GM18508 (cell line): ENCODE results near the gene SFTPD.
"Not testable (repeated sequence)": the region's sequence is repeated elsewhere in the genome, so short reads cannot be mapped to it uniquely, and the experiment has no call there.

Experiments used
- ATAC-seq: cut with Tn5 transposase; IDR thresholded peaks from one replicate; pipeline ENCODE4 v1.9.1; 2021; ENCODE audit warnings: moderate number of reproducible peaks; ENCODE audit not compliant: insufficient read depth, unreplicated experiment

SFTPD gene

DNA sequence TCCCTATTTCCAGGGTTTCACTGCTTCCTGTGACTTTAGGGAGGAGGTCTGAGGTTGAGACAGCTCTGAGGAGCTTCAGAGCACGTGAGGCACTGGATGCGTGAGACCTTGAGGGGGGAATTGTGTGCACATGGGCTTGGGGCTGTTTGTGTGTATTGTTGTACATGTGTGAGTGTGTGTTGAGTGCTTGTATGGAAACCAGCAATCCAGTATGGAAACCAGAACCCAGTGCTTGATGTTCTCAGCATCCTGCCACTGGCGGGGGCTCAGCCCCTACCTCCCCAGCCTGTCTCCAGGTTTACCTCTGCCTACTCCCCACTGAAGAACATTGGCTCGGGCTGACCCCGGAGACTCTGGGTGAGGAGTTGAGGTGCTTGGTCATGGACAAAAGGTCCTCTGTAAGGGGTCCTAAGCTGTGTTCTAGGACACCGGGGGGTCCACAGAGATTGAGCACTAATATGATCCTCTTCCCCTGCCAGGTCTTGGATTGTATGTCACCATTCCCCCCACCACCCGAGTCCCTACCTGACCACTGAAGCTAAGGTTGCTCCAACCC lies 20.8 kb downstream of the SFTPD start:
- no peak for ATAC-seq

DNA sequence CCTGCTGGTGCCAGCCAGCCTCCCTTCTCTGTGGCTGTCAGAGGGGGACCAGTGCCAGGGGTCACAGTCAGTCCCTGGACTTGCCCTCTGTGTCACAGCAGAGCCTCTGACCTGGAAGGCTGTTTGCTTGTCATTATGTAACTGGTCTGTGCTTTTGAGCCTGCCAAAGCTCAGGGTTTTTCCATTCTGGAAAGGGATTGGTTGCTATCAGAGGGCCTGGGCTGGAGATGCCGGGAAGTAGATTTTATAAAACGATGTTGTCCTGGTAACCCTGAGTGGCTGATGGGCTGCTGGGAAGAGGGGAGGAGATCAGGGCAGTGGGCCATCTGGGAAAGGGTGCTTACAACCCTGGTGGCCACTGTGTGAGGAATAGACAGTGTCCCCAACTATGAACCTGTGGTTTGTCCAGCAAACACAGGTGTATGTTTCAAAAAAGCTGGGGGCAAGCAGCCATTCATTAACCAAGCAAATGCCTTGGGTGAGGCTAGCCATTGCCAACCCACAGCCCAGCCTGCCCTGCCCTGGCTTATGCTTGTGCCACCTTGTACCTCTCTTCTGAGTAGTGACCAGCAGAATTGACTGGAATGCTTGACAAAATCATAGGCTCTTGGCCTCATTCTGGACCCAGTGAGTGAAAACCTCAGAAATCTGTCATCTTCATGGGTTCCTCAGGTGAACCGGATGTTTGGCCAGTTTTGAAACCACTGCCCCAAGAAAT lies 21.6 kb downstream of the SFTPD start:
- no peak for ATAC-seq

DNA sequence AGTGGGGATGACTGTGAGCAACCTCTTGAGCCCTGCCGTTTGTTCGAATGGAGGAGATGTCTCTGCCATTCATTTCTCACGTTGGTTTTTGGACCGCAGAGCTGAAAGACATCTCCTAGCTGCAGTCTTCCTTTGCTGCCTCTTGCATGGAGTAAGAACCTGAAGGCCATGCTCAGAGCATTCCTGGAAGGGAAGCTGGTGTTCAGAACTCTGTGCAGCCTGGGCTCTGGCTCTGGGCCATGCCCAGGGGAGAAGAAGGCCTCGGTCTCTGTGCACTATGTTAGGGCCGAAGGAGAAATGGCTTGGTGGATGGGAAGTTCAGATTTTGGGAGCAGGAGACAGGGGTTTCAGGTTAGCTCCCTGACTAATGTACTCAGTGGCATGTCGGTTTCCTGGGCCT lies 22.9 kb downstream of the SFTPD start:
- no peak for ATAC-seq

DNA sequence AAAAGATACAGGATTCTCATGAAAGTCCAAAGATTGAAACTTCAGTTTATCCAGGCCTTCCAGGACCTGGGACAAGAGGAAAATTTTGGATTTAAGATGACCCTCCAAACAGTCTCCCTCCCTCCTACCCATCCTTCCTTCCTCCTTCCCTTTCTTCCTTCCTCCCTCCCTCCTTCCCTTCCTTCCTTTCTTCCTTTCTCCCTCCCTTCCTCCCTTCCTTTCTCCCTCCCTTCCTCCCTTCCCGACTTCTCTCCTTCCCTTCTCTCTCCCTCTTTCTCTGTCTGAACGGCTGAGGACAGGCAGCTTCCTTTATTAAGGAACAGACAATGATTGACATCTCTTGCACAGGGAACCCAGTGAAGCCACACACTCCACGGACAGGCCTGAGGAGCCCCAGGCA lies 23.3 kb downstream of the SFTPD start:
- ATAC-seq = no peak

DNA sequence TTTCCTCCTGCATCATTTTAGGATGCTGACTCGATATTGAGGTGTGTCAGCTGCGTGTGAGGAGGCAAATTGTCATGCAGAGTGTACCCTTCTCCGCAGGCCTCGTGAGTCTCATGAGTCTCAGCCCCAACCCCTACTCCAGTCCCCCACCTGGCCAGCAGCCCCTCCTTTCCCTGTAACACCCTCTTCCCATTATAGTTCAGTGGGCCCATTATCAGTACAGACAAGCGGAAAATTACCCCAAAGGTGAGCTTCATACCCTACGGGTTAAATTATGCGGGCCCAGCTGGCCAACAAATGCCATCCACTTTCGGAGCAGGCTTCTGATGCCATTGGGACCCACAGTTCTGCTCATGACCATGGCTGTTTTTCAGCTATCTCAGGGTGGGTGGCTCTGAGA lies 25.2 kb downstream of the SFTPD start:
- ATAC-seq = no peak

DNA sequence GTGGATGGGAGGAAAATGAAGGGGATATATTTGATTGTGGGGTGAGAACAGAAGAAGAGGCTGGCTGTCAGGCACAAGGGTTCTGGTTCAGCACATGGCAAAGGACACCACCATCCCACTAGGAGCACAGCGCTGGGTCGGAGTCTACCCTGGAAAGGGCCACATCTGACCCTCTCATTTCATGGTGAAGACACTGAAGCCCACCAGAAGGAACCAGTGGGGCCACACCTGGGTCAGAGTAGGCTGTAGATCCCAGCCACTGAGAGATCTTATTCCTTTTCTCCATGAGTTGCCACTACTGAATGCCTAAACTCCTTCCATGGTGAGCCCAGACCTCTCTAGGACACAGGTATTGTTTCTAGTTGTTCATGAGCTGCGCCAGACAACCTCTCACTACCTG lies 25.8 kb downstream of the SFTPD start:
- ATAC-seq = no peak

DNA sequence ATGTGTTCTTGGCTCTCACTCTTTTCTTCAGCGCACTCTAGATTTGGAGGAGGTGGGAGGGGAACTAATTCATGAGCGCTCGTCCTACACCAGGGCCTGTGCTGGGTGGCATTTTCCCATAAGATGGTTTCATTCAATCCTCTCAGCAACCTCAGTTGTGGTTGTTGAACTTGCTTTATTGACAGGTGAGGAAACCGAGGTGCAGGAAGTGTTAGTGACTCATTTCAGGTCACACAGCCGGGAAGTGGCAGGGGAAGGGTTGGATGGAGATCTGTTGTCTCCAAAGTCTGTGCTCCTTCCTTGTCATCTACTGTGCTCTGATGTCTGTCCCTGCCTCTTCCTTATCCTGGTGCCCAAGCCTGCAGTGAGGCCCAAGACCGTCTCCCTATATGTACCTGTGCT lies 26.9 kb downstream of the SFTPD start:
- ATAC-seq = not testable (repeated sequence)

DNA sequence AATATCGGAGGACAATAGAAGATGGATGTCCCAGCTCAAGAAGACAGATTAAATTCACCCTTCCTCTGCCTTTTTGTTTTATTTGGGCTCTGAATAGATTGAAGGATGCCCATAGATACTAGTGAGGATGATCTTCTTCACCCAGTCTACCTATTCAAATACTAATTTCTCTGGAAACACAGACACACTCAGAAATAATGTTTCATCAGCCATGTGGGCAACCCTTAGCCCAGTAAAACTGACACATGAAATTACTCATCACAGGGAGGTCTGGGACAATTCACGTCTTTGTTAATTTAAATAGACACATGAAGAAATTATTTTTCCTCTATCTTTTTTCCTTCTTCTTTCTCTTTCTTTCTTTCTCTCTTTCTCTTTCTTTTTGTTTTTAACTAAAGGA lies 33.1 kb downstream of the SFTPD start:
- not testable (repeated sequence) for ATAC-seq

DNA sequence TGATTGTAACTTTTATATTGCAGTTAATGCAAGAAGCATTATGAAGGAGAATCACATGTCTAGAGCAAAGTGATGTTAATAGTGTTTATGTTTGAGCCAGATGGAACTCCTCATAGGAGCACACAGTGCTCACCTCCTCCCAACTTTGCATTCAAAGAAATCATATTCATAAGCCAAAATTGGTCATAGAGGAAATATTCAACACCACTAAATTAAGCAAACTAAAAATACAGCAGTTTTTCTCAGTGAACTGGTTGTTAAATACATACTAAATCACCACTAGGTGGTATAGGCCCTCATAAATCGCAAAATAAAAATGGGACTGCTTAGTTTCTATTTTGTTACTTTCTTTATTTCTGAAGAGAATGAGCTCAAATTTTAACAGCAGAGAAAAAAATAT lies 34.4 kb downstream of the SFTPD start:
- ATAC-seq = not testable (repeated sequence)

DNA sequence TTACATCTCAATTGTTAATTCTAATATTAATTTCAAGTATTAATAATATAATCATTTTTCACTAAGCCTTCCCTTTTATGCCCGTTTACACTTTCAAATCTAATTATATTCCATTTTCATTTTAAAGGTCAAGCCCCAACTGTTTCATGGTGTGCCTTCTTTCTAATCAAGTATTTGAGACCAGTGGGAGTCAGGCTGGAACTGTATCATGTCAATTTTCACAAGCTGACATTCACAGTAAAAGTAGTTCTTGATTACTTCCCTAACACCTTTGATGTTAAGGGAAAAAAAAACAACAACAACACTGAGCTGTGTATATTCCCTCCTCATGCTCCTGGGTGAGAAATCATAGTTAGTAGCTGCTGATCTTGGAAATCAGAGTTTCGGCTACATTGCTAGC lies 38.1 kb downstream of the SFTPD start:
- ATAC-seq = no peak

DNA sequence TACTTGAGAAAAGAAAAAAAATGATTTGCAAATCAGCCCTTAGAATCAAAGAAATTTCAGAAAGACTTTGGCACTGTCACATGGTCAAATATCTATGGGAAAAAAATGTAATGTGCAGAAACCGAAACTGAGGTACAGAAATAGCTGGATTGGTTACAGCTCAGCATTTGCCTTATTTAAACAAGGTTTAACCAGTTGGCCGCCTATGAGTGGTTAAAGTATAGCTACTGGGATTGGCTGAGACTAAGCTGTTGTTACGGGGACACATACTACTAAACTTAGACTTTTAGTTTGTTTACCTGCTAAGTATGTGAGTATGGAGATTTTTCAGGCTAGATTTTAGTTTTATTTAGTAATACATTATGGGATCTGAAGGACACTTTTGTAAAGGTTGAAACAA lies 38.6 kb downstream of the SFTPD start:
- no peak for ATAC-seq

DNA sequence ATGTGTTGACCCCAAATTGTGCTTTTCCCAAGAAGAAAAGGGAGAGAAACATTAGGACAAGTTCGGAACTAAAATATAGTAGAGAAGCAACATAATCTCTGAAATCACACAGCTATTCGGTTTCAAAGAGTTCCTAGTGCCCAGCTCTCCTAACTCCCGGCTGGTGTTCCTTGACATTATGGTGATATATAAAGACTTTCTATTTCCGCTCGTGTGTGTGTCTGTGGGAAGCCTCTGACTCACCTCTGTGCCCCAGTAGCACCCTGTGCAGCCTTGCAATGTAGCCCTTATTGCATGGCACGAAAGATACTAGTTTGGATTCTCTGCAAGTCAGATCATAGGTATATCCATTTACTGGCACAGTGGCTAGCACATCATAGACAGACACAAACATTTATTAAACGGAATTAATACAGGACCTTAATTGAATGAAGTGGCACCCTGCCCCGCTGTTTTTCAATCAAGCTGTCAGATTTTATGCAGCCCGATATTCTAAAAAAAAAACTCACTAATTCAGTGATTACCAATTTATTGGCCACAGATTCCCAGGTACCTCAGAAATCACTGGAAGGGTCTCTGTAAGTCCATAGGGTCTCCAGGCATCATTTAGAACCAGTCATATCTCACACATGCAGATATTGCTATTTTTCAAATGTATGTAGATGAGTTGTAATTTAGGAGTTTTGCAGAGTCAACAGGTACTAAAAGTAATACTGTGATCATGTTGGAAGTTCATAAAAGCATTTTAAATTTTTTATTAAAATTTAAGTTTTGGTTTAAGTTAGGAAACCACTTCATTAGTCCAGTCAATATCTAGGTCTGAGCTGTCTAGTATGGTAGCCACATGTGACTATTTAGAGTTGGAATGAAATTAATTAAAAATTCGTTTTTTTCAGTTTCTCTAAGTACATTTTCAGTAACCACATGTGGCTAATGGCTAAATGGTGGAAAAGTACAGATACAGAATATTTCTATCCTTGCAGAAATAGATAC lies 43.3 kb downstream of the SFTPD start:
- no peak for ATAC-seq

DNA sequence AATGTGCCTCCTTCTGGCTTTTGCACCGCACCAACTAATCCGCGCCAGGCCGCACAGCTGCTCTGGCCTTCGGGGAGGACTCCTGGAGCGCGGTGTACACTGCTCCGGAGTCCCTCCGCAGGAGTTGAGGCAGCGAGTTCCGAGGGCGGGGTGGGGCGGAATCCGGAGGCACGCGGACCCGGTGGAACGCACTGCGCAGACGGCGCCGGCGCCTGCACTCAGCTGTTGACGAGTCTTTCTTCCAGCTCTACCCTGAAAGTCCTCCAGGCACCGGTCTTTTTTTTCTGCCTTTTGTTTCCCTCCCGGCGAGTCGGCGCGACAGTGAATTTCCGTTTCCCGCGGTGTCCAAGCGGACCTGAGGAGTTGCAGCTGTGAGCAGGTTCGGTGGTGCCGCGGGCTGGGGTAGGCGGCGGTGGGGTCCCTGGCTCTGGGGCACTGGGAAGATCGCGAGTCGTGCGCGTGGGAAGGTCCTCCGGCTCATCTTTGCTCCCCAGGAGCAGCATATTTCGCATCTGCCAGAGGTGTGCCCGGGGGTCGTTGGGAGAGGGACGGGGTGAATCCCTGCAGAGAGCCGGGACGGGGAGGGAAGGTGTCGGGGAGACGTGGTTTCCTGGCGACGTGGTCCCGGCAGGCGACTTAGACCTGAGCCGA lies 44.1 kb downstream of the SFTPD start:
- no peak for ATAC-seq

DNA sequence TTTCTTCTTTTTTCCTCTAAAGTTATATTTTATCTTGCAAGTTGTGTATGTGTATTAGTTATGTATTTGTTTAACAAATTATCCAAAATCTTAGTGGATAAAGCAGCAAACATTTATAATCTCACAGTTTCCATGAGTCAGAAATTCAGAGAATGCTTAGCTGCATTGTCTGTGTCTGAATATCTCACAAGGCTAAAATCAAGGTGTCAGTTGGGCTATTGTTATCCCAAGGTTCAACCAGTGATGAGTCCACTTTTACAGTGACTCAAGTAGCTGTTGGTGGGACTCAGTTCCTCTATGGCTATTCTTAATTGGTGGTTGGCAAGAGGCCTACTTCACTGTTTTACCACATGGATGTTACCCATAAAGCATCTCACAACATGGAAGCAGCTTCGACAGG lies 47.3 kb downstream of the SFTPD start:
- ATAC-seq = not testable (repeated sequence)

DNA sequence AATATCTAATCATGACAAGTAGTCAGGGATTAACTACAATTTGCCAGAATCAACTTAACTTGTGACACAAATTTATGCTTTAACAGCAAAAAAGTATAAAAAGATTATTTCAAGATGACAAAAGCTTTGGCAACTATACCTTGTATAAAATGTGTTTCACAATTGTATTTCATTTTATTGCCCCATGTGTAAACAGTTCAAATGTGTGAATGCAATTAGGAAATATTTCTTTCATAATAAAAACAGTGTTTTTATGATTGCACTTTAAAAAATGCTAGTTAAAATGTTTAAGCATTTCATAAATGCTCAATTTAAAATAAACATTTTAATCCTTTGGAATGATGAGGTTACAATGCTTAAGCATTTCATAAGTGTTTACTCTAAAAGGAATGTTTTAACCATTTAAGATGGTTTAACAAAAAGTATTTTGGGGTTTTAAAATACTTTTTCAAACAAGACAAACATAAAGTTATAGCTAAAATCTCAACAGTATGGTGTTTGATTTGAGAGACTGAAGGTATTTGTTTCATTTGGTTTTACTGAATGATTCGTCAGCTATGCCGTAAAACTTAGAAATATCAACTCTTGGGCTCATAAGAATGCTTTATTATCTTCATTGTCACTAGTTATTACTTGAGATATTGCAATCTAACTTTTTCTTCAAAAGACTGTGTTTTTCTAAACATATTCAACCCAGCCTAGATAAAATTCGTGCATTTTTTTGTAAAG lies 50.1 kb downstream of the SFTPD start:
- ATAC-seq = no peak

DNA sequence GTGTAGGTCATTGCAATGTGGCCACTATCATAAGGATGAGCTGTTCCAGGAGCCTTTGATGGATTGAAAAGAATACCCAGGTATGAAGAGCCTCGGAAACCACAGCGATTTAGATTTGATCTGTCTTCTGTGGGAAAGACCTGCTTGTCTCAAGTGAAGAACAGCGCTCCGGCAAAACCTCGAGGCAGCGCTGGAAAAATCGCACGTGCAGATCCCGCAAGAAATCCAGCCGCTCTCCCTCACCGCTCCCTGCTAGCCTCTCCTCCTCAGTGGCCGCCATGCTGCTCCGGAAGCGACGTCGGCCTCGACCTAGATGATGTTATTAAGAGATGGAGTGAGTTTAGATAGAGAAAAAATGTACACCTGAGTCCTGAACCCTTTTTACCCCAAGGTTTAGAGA lies 56.0 kb downstream of the SFTPD start:
- ATAC-seq = not testable (repeated sequence)

DNA sequence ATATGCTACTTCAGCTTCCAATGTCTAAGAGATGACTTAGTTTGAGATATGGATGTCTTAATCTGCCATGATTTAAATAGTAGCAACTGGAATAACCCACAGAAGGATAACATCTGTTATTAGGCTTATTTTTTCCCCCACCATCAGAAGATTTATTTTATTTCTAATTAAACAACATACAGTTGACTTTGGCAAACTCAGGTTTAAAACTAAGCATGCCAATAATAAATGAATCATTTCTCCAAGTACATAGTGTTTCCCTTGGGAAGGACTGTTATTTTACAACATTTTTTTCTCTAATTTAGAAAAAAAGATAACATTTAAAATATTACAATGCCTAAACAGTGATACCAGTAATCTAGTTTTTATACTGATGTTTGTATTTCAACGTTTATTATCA lies 58.4 kb downstream of the SFTPD start:
- no peak for ATAC-seq

DNA sequence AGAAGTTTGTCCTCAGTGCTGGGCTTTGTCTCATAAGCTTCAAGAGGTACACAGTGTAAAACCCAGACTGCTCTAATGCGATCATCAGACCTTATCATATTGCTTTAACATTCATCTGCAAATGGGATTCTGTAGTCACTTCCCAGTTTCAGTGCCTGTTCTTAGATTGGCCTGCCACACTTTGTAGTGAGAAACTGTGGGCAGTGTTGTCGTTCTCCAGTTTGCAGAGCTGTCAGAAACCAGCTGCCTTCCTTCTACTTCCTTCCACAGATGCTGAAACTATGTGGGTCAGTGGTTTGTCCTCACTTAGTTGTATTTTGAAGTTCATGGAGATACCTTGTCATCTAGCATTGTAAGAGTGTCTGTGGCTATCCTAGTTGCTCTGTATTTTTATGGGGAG lies 59.9 kb downstream of the SFTPD start:
- not testable (repeated sequence) for ATAC-seq
